Globus pallidus (tissue), 1 donor: Measurements from ENCODE around the gene STK17A.
"Not testable (repeated sequence)": the region's sequence is repeated elsewhere in the genome, so short reads cannot be mapped to it uniquely, and the experiment has no call there.

Experiments
- DNase-seq: peaks from one replicate; pipeline ENCODE4 v3.0.0-alpha.2; 2015; ENCODE audit warnings: low spot score

The STK17A gene

GRCh38 chr7:43568529-43568928 is 14.4 kb upstream of the STK17A start:
- DNase-seq, result no peak

- DNase-seq, result no peak
Measured at GRCh38 chr7:43569424-43569823, 13.5 kb upstream of the STK17A start.

- no peak for DNase-seq
Measured at GRCh38 chr7:43570688-43571365, 12.1 kb upstream of the STK17A start.

- peak; percentile 72 for DNase-seq
Measured at GRCh38 chr7:43572516-43573049, 10.3 kb upstream of the STK17A start.

GRCh38 chr7:43573832-43574231 is 9.1 kb upstream of the STK17A start:
- not testable (repeated sequence) for DNase-seq

- no peak for DNase-seq
Measured at GRCh38 chr7:43575506-43575905, 7.4 kb upstream of the STK17A start.

- no peak for DNase-seq
Measured at GRCh38 chr7:43576241-43576640, 6.7 kb upstream of the STK17A start.

GRCh38 chr7:43577485-43577951 is 5.4 kb upstream of the STK17A start:
- DNase-seq, result no peak

GRCh38 chr7:43583424-43584194 is 701 bp downstream of the STK17A start:
- DNase-seq, result peak; percentile 52

GRCh38 chr7:43584195-43584586 is 1.3 kb downstream of the STK17A start:
- peak; percentile 15 for DNase-seq

- DNase-seq, result not testable (repeated sequence)
Measured at GRCh38 chr7:43584733-43585132, 1.8 kb downstream of the STK17A start.

GRCh38 chr7:43585562-43585961 is 2.7 kb downstream of the STK17A start:
- DNase-seq, result no peak

- no peak for DNase-seq
Measured at GRCh38 chr7:43586251-43586900, 3.5 kb downstream of the STK17A start.

GRCh38 chr7:43588477-43589132 is 5.7 kb downstream of the STK17A start:
- no peak for DNase-seq

GRCh38 chr7:43589133-43589478 is 6.2 kb downstream of the STK17A start:
- no peak for DNase-seq

GRCh38 chr7:43589728-43590127 is 6.8 kb downstream of the STK17A start:
- DNase-seq, result no peak

- DNase-seq, result no peak
Measured at GRCh38 chr7:43590862-43591557, 8.1 kb downstream of the STK17A start.

- no peak for DNase-seq
Measured at GRCh38 chr7:43591558-43592180, 8.8 kb downstream of the STK17A start.

- DNase-seq, result no peak
Measured at GRCh38 chr7:43592326-43592725, 9.4 kb downstream of the STK17A start.

GRCh38 chr7:43593010-43593409 is 10.1 kb downstream of the STK17A start:
- no peak for DNase-seq

- no peak for DNase-seq
Measured at GRCh38 chr7:43594020-43594419, 11.1 kb downstream of the STK17A start.
